HG03439 (cell line): Measurements from ENCODE around the gene CCR5AS.
"Not testable (repeated sequence)": the region's sequence is repeated elsewhere in the genome, so short reads cannot be mapped to it uniquely, and the experiment has no call there.

Experiments used
- ATAC-seq: cut with Tn5 transposase; IDR thresholded peaks from one replicate; pipeline ENCODE4 v1.9.1; 2021; ENCODE audit warnings: mild to moderate bottlenecking, moderate library complexity; ENCODE audit not compliant: unreplicated experiment

The CCR5AS gene

GRCh38 chr3:46359733-46360493 lies 47.0 kb downstream of the CCR5AS start:
- no peak for ATAC-seq

- no peak for ATAC-seq
These were observed 48.4 kb downstream of the CCR5AS start for GRCh38 chr3:46358466-46358865.

- ATAC-seq, result no peak
These were observed 50.0 kb downstream of the CCR5AS start for GRCh38 chr3:46356909-46357308.

DNA sequence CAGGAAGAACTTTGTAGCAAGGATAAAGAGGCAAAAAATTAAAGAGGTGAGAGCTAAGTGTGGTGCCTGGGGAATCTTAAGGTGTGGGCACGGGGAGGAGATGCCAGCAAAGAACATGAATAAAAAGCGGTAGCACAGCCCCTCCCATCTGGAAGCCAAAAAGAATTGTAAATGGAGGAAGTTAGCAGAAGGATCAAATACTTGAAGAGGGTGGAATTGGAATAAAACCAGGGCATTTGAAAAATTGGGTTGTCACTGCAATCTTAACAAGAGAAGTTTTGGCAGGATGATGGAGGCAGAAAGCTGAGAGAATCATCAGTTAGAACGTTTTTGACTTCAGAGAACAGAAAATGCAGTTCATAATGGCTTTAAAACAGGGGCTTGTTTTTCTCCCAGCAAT lies 50.6 kb downstream of the CCR5AS start:
- no peak for ATAC-seq

- ATAC-seq, result no peak
These were observed 51.9 kb downstream of the CCR5AS start for GRCh38 chr3:46354984-46355383.

- ATAC-seq, result no peak
These were observed 52.4 kb downstream of the CCR5AS start for GRCh38 chr3:46354478-46354877.

DNA sequence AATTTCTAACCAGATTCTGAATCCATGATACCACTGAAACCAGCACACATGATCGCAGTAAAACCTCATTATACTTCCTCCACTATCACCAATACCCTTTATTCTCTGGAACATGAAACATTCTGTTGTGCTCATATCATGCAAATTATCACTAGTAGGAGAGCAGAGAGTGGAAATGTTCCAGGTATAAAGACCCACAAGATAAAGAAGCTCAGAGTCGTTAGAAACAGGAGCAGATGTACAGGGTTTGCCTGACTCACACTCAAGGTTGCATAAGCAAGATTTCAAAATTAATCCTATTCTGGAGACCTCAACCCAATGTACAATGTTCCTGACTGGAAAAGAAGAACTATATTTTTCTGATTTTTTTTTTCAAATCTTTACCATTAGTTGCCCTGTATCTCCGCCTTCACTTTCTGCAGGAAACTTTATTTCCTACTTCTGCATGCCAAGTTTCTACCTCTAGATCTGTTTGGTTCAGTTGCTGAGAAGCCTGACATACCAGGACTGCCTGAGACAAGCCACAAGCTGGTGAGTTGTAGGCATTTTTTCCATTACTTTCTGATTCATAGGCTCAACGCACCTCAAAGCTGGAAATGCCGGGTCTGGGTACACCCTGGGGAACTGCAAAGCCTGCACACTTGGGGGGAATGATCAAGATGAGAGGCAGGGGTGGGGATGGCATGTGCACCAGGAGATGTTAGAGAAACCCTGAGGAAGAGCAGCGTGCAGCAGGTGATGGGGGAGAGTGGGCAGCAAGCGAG lies 53.0 kb downstream of the CCR5AS start, which contains the start of gene CCR2:
Gene CCR2, plus strand, starts transcription at position 465 of the 764 bp plus-strand sequence. CDS start 3,417 bp downstream, outside the sequence.
- ATAC-seq, result no peak

GRCh38 chr3:46353090-46353489 lies 53.8 kb downstream of the CCR5AS start:
- ATAC-seq, result no peak

DNA sequence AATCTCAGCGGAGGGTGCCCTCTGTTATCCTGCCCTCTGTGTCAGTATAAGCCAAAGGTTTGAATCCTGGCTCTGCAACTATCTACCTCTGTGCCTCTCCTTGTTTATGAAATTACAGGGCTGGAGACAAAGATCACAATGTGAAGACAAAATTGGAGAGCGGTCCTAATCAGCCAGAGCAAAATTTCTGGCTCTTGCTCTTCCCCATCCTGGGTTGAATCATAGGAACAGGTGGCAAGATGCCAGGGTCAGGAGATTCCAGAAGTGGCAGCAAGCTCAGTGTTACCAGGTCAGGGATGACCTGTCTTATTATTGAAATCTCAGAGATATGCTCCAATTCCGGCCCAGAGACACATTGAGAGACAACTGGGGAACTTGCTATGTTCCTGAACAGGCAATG lies 55.2 kb downstream of the CCR5AS start:
- no peak for ATAC-seq

DNA sequence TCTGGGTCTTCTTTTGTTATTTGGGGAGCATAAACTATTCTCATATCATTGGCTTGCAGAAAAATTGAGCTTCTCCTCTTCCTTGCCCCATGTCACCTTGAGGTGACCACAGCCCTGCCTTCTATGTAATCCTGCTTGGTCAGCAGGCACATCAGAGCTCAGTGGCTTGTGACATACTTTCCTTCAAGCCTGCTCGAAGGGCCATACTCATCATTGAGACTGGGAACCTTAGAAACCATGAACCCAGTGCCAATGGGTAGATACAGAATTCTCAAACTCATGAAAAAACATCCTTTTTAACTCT lies 56.7 kb downstream of the CCR5AS start:
- peak; percentile 22 for ATAC-seq

- ATAC-seq, result peak; percentile 77
These were observed 57.2 kb downstream of the CCR5AS start for GRCh38 chr3:46349484-46350261.

DNA sequence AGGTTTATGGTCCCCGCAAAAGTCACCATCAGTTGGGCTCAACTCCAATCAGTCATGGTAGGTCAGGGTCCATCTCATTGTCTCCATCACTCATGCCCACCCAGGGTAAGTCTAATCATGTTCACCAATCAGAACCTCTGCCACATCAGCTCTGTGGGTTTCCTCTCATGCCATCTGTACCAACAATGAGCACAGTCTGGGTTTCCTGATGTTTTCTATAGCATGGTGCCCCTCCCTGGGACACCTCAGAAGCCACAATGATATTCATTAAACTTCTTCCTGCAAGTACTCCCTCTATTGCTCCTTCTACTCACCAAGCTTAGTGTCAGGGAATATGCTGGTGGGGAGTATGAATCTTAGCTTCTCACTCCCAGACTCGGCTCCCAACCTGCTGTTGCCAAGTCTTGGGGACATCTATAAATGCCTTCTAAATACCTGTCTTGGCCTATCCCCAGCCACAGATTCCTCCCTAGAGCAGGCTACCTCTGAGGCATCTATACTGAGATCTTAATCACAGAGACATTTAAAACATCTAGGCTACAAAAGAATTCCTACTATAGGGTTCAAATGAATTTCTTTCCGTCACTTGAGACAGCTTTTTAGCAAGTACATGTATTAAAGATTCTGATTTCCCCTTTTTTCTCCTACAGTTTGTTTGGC lies 57.9 kb downstream of the CCR5AS start:
- ATAC-seq, result no peak

DNA sequence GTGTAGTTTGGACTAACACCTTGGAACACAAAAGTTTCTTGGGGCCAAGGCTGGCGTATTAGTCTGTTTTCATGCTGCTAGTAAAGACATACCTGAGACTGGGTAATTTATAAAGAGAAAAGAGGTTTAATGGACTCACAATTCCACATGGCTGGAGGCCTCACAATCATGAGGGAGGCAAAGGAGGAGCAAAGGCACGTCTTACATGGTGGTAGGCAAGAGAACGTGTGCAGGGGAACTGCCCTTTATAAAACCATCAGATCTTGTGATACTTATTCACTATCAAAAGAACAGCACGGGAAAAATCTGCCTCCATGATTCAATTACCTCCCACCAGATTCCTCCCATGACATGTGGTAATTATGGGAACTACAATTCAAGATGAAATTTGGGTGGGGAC lies 62.4 kb downstream of the CCR5AS start:
- no peak for ATAC-seq

DNA sequence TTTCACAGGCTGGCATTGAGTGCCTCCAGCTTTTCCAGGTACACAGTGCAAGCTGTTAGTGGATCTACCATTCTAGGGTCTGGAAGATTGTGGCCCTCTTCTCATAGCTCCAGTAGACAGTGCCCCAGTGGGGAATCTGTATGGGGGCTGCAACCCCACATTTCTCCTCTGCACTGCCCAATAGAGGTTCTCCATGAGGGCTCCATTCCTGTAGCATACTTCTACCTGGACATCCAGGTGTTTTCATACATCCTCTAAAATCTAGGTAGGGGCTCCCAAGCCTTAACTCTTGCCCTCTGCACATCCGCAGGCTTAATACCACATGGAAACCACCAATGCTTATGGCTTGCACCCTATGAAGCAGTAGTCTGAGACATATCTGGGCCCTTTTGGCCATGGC lies 68.0 kb downstream of the CCR5AS start:
- ATAC-seq, result no peak

GRCh38 chr3:46337911-46338310 lies 69.0 kb downstream of the CCR5AS start:
- ATAC-seq, result no peak

- no peak for ATAC-seq
These were observed 71.3 kb downstream of the CCR5AS start for GRCh38 chr3:46335541-46335940.

DNA sequence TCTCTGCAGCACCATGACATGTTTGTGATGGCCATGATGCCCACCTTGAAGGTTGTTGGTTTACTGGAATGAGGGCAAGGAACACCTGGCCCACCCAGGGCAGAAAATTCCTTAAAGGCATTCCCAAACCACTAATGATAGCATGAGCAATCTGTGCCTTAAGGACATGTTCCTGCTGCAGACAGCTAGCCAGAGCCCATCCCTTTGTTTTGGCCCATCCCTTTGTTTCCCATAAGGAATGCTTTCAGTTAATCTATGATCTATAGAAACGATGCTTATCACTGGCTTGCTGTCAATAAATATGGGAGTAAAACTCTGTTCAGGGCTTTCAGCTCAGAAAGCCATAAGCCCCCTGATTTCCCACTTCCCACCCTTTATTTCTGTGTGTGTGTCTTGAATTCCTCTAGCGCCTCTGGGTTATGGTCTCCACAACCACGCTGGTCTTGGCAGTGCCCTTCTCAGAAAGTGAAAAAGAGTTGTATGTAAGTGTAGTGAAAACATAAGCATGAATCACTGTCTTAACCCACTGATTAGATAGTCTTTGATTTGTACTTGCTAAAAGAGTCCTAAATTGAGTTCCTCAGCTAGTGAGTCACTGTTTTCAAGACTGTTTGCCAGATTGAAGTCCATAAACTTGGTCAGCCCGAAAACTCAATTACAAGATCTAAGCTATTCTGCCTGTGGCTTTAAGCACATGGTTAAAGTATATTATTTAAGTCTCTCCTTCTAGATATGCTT lies 72.0 kb downstream of the CCR5AS start:
- no peak for ATAC-seq

- ATAC-seq, result not testable (repeated sequence)
These were observed 76.2 kb downstream of the CCR5AS start for GRCh38 chr3:46330676-46331075.

GRCh38 chr3:46325645-46326300 lies 81.1 kb downstream of the CCR5AS start:
- ATAC-seq, result no peak

DNA sequence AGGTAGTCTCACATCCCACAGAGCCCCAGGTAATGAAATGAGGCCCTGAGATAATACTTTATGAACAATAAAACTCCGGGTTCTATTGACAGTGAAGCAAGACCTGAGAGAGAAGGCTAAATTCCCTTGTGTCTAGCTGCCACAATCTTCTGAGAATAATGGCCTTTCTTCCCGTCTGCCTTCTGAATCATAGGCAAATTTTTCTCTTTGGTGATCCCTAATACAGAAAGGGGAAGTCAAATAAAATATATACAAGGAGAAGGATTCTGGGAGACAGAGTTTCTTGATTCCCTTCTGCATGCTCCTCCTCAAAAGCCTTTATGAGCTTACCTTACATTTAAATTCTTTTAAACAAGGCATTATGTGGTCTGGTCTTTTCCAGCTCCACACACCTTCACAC lies 82.8 kb downstream of the CCR5AS start:
- no peak for ATAC-seq
